HepG2 (cell line): ENCODE measurements around the gene TSNAXIP1. TPM values are rescaled to one million over a fixed set of nuclear protein-coding genes. Genes with fewer than 3 reads are reported as not detected.

Experiments used
- BHLHE40 ChIP-seq: IDR thresholded peaks from 2 replicates; pipeline ENCODE4 v1.6.1; 2011; ENCODE audit warnings: low read length, improper control_type of control experiment
- BRD4 ChIP-seq: sonication (generic); formaldehyde crosslinking; IDR thresholded peaks from 2 replicates; pipeline ENCODE4 v1.4.0; 2020; ENCODE audit warnings: missing genetic modification reagents
- CREM ChIP-seq, 2 experiments: sonication (generic) in 1 of 2; formaldehyde crosslinking in 1 of 2; IDR thresholded peaks; 2 replicates each; pipeline versions ENCODE4 v1.4.0 to v1.6.1; 2016 to 2020; ENCODE audit warnings: antibody characterized with exemption in 1 of 2, mild to moderate bottlenecking in 1 of 2, missing genetic modification reagents in 1 of 2
- FOXO1 ChIP-seq: sonication (generic); formaldehyde crosslinking; IDR thresholded peaks from 2 replicates; pipeline ENCODE4 v1.4.0; 2020; ENCODE audit warnings: missing genetic modification reagents
- HHEX ChIP-seq: IDR thresholded peaks from 2 replicates; pipeline ENCODE4 v1.6.1; 2016; ENCODE audit warnings: control low read depth
- HNRNPUL1 ChIP-seq: fragments of 200-400 bp; formaldehyde crosslinking; IDR thresholded peaks from 2 replicates; pipeline ENCODE4 v1.6.1; 2017; ENCODE audit warnings: low read depth, mild to moderate bottlenecking, low read length, moderate library complexity
- YY1 ChIP-seq: IDR thresholded peaks from 2 replicates; pipeline ENCODE4 v1.6.1; 2011; ENCODE audit warnings: low read length, low read depth, moderate library complexity, mild to moderate bottlenecking; ENCODE audit not compliant: insufficient read depth, insufficient replicate concordance
- ZBTB21 ChIP-seq: sonication (generic); formaldehyde crosslinking; IDR thresholded peaks from 2 replicates; pipeline ENCODE4 v1.4.0; 2020; ENCODE audit warnings: missing genetic modification reagents
- ZBTB34 ChIP-seq: sonication (generic); formaldehyde crosslinking; IDR thresholded peaks from 2 replicates; pipeline ENCODE4 v1.8.0; 2022; ENCODE audit warnings: mild to moderate bottlenecking, missing genetic modification reagents
- ZBTB7B ChIP-seq: sonication (generic); formaldehyde crosslinking; IDR thresholded peaks from 2 replicates; pipeline ENCODE4 v1.4.0; 2020; ENCODE audit warnings: missing genetic modification reagents
- ZNF205 ChIP-seq: IDR thresholded peaks from 2 replicates; pipeline ENCODE4 v1.6.1; 2018; ENCODE audit warnings: missing biosample characterization, missing genetic modification reagents
- ZNF232 ChIP-seq: sonication (generic); formaldehyde crosslinking; IDR thresholded peaks from 2 replicates; pipeline ENCODE4 v1.4.0; 2020; ENCODE audit warnings: missing genetic modification reagents, borderline replicate concordance
- ZNF256 ChIP-seq: sonication (generic); formaldehyde crosslinking; conservative IDR thresholded peaks from 2 replicates; pipeline ENCODE4 v1.4.0; 2020; ENCODE audit warnings: missing genetic modification reagents
- ZNF354B ChIP-seq: sonication (generic); formaldehyde crosslinking; IDR thresholded peaks from 2 replicates; pipeline ENCODE4 v1.8.0; 2022; ENCODE audit warnings: mild to moderate bottlenecking, missing genetic modification reagents
- ZNF619 ChIP-seq: sonication (generic); formaldehyde crosslinking; IDR thresholded peaks from 2 replicates; pipeline ENCODE4 v1.4.0; 2020; ENCODE audit warnings: mild to moderate bottlenecking, missing genetic modification reagents
- ZNF75D ChIP-seq: sonication (generic); formaldehyde crosslinking; IDR thresholded peaks from 2 replicates; pipeline ENCODE4 v1.8.1; 2023; ENCODE audit warnings: missing genetic modification reagents, mild to moderate bottlenecking, borderline replicate concordance
- ZNF878 ChIP-seq: sonication (generic); formaldehyde crosslinking; IDR thresholded peaks from 2 replicates; pipeline ENCODE4 v1.8.1; 2023; ENCODE audit warnings: mild to moderate bottlenecking, missing genetic modification reagents, moderate library complexity
- ZSCAN9 ChIP-seq: IDR thresholded peaks from 2 replicates; pipeline ENCODE4 v1.6.1; 2016; ENCODE audit warnings: borderline replicate concordance
- polyA plus RNA-seq, 8 experiments: library from polyadenylated mRNA; depleted of rRNA in 3 of 8; stranded (reverse) in 7 of 8; unstranded in 1 of 8; fragments of >200 nt; fragmentation: Illumina TruSeq in 4 of 8; extraction: Trizol in 4 of 8; gene quantifications; 2 replicates each; pipeline versions ENCODE4 v1.2.1 to v1.2.3, GENCODE V29; 2011 to 2016; ENCODE audit warnings: low read depth in 4 of 8, missing spikeins in 1 of 8, mixed read lengths in 1 of 8; ENCODE audit not compliant: insufficient read depth in 1 of 8
- total RNA-seq, 5 experiments: library from RNA; depleted of rRNA; stranded (reverse); fragments of >200 nt; fragmentation: Illumina TruSeq; extraction: Trizol; gene quantifications; 2 replicates each; pipeline ENCODE4 v1.2.3, GENCODE V29; 2016; ENCODE audit warnings: low read depth in 1 of 5
- TF ChIP-seq, protein P1 (sequence below), 2 experiments: IDR thresholded peaks; 2 replicates each; pipeline ENCODE4 v1.6.1; 2011 to 2012; ENCODE audit warnings: low read length in 2 of 2, borderline replicate concordance in 1 of 2, low read depth in 1 of 2, mild to moderate bottlenecking in 1 of 2, moderate library complexity in 1 of 2
- TF ChIP-seq, protein P2 (sequence below): sonication (generic); formaldehyde crosslinking; IDR thresholded peaks from 2 replicates; pipeline ENCODE4 v1.5.0; 2020; ENCODE audit warnings: missing genetic modification reagents, mild to moderate bottlenecking, borderline replicate concordance
- TF ChIP-seq, protein P3 (sequence below): sonication (generic); formaldehyde crosslinking; IDR thresholded peaks from 2 replicates; pipeline ENCODE4 v1.5.0; 2020; ENCODE audit warnings: missing genetic modification reagents

The TSNAXIP1 gene
- total and polyA plus RNA-seq, 2 of the 13 experiments (the other 11 are each of a cell fraction or from before 2014, with no cell fraction given), result 0.37 to 0.86 TPM

- TF ChIP-seq ZBTB21 (CRISPR knock-in tag), result no peak
- peak; percentile 7; the same call in 1 of the 2 replicates for TF ChIP-seq BHLHE40
- peak; percentile 43 for TF ChIP-seq ZNF232
- no peak; the same call in 1 of the 2 replicates for TF ChIP-seq ZNF878 (CRISPR knock-in tag)
- TF ChIP-seq ZBTB34, result peak; percentile 72
- TF ChIP-seq BRD4 (CRISPR knock-in tag), result peak; percentile 94; the same call in 1 of the 2 replicates
- peak; percentile 47 for TF ChIP-seq ZNF619 (CRISPR knock-in tag)
- TF ChIP-seq HNRNPUL1, result no peak
- peak; percentile 92 for TF ChIP-seq ZSCAN9 (CRISPR knock-in tag)
- TF ChIP-seq ZNF354B (CRISPR knock-in tag), result 0 out of 2 replicates have a peak, but pooled peaks have one; percentile 14
- TF ChIP-seq ZNF205 (CRISPR knock-in tag), result peak; percentile 82
- TF ChIP-seq HHEX (CRISPR knock-in tag), result 0 out of 2 replicates have a peak, but pooled peaks have one; percentile 17
- TF ChIP-seq, protein P1, sequence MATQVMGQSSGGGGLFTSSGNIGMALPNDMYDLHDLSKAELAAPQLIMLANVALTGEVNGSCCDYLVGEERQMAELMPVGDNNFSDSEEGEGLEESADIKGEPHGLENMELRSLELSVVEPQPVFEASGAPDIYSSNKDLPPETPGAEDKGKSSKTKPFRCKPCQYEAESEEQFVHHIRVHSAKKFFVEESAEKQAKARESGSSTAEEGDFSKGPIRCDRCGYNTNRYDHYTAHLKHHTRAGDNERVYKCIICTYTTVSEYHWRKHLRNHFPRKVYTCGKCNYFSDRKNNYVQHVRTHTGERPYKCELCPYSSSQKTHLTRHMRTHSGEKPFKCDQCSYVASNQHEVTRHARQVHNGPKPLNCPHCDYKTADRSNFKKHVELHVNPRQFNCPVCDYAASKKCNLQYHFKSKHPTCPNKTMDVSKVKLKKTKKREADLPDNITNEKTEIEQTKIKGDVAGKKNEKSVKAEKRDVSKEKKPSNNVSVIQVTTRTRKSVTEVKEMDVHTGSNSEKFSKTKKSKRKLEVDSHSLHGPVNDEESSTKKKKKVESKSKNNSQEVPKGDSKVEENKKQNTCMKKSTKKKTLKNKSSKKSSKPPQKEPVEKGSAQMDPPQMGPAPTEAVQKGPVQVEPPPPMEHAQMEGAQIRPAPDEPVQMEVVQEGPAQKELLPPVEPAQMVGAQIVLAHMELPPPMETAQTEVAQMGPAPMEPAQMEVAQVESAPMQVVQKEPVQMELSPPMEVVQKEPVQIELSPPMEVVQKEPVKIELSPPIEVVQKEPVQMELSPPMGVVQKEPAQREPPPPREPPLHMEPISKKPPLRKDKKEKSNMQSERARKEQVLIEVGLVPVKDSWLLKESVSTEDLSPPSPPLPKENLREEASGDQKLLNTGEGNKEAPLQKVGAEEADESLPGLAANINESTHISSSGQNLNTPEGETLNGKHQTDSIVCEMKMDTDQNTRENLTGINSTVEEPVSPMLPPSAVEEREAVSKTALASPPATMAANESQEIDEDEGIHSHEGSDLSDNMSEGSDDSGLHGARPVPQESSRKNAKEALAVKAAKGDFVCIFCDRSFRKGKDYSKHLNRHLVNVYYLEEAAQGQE (IDR thresholded peaks at IDR 0.05; ENCODE audit: borderline replicate concordance in 1 of 2, low read depth in 1 of 2, low read length in 2 of 2), result peak in 1 of 2 experiments; percentile 55; a peak in 1 of 4 replicates
- TF ChIP-seq CREM (IDR thresholded peaks at IDR 0.05), result peak; percentile 88
- no peak for TF ChIP-seq CREM (CRISPR knock-in tag; IDR thresholded peaks at IDR 0.05)
- TF ChIP-seq ZBTB7B (CRISPR knock-in tag), result 0 out of 2 replicates have a peak, but pooled peaks have one; percentile 34
- peak; percentile 33 for TF ChIP-seq FOXO1
- TF ChIP-seq ZNF256 (CRISPR knock-in tag), result peak; percentile 80; the same call in 1 of the 2 replicates
- TF ChIP-seq, protein P2, sequence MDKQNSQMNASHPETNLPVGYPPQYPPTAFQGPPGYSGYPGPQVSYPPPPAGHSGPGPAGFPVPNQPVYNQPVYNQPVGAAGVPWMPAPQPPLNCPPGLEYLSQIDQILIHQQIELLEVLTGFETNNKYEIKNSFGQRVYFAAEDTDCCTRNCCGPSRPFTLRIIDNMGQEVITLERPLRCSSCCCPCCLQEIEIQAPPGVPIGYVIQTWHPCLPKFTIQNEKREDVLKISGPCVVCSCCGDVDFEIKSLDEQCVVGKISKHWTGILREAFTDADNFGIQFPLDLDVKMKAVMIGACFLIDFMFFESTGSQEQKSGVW (CRISPR knock-in tag), result no peak; the same call in 1 of the 2 replicates
- TF ChIP-seq, protein P3, sequence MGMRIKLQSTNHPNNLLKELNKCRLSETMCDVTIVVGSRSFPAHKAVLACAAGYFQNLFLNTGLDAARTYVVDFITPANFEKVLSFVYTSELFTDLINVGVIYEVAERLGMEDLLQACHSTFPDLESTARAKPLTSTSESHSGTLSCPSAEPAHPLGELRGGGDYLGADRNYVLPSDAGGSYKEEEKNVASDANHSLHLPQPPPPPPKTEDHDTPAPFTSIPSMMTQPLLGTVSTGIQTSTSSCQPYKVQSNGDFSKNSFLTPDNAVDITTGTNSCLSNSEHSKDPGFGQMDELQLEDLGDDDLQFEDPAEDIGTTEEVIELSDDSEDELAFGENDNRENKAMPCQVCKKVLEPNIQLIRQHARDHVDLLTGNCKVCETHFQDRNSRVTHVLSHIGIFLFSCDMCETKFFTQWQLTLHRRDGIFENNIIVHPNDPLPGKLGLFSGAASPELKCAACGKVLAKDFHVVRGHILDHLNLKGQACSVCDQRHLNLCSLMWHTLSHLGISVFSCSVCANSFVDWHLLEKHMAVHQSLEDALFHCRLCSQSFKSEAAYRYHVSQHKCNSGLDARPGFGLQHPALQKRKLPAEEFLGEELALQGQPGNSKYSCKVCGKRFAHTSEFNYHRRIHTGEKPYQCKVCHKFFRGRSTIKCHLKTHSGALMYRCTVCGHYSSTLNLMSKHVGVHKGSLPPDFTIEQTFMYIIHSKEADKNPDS (CRISPR knock-in tag), result 0 out of 2 replicates have a peak, but pooled peaks have one; percentile 65
- TF ChIP-seq ZNF75D (CRISPR knock-in tag), result no peak
- peak; percentile 92 for TF ChIP-seq YY1
Measured at GRCh38 chr16:67833415-67834241, 26.9 kb downstream of the TSNAXIP1 start (continued).
